Right lobe of liver (tissue), 6 donors: Measurements from ENCODE around the gene ASF1B. TPM values are rescaled to one million over a fixed set of nuclear protein-coding genes. Genes with fewer than 3 reads are reported as not detected.

Experiments
- ATAC-seq, 4 donors: fragments of 200-7000 bp; cut with Tn5 transposase; one replicate each; pipeline ENCODE4 v1.9.1; 2020; ENCODE audit warnings: mild to moderate bottlenecking in 4 of 4, moderate library complexity in 4 of 4
- DNase-seq, 3 donors: peaks; one replicate each; pipeline ENCODE4 v3.0.0-alpha.2; 2020
- H3K27ac ChIP-seq, 3 donors: fragments of 200-600 bp; one replicate each; pipeline ENCODE4 v1.8.0; 2022
- H3K27me3 ChIP-seq, 2 donors: fragments of 200-600 bp; one replicate each; pipeline ENCODE4 v1.8.0; 2022
- H3K36me3 ChIP-seq, 4 donors: fragments of 200-600 bp; sonication (generic) in 1 of 4; one replicate each; pipeline versions ENCODE4 v1.5.1 to v1.8.0; 2017 to 2022; ENCODE audit warnings: control low read depth in 1 of 4
- H3K4me1 ChIP-seq, 4 donors: fragments of 200-600 bp; sonication (generic) in 1 of 4; one replicate each; pipeline versions ENCODE4 v1.5.1 to v1.8.0; 2017 to 2022; ENCODE audit warnings: control low read depth in 1 of 4
- H3K4me3 ChIP-seq, 3 donors: fragments of 200-600 bp; one replicate each; pipeline ENCODE4 v1.8.0; 2022
- H3K9me3 ChIP-seq, 4 donors: fragments of 200-600 bp; sonication (generic) in 1 of 4; one replicate each; pipeline versions ENCODE4 v1.5.1 to v1.8.0; 2017 to 2022; ENCODE audit warnings: control low read depth in 1 of 4
- CTCF ChIP-seq, 4 donors: fragments of 200-600 bp in 3 of 4; fragments of 450-650 bp in 1 of 4; IDR thresholded peaks; one replicate each; pipeline versions ENCODE4 v1.5.1 to v1.8.0; 2016 to 2022; ENCODE audit warnings: antibody characterized with exemption in 4 of 4, mild to moderate bottlenecking in 2 of 4
- POLR2A ChIP-seq: fragments of 450-650 bp; IDR thresholded peaks from one replicate; pipeline ENCODE4 v1.6.1; 2017; ENCODE audit warnings: antibody characterized with exemption, mild to moderate bottlenecking
- WGBS: methylation state at CpG from one replicate; pipeline ENCODE4 v1.1.6; 2018; ENCODE audit warnings: low coverage, low lambda C conversion rate; ENCODE audit not compliant: insufficient coverage; ENCODE audit errors: missing lambda C conversion rate; 5-methylcytosine and 5-hydroxymethylcytosine counted together
- intact Hi-C, 2 donors: fragments of 100-400 bp; cut with DNase I; formaldehyde crosslinking; loops; one replicate each; pipeline versions ENCODE4 v1.11.2 to v1.14.1; 2022
- total RNA-seq, 6 experiments: library from RNA; depleted of rRNA in 2 of 6; stranded (reverse); fragments of >200 nt in 2 of 6; fragmentation: NEBNext Ultra II Directional in 3 of 6; extraction: Animal tissue kit (Norgen Biotek cat#: 25700) in 3 of 6; gene quantifications; one replicate each; pipeline versions ENCODE4 v1.1.0 to v1.2.4, GENCODE V29; 2016 to 2023
- donor health status: DM: no; HTN: yes; CAD: no.
- donor health status: DM: no; HTN: no; CAD: no.
- donor health status: DM: no; HTN: no; CAD: no.
- donor health status: DM: no; HTN: yes; CAD: no.
- donor health status: DM: no; HTN: yes; CAD: no.

Gene ASF1B
- total RNA-seq, 6 experiments from 2014 or later: 0.24 to 5.3 (median 0.61) TPM

GRCh38 chr19:14135985-14136508, 342 bp downstream of the ASF1B start:
- Histone ChIP-seq H3K9me3 (no peaks in the 10 kb centered on the region), H3K4me3 (peak overlapping the region; percentile 49 to 58 (median 52)), H3K36me3 (no peaks in the 10 kb centered on the region), H3K4me1 (peaks cover 0 to 7% (median 0%) of the 10 kb centered on the region in 4 donors), H3K27me3 (no peaks in the 10 kb centered on the region), H3K27ac (peak overlapping the region in 1 of 3 donors; percentile 33)
- TF ChIP-seq POLR2A (peak; percentile 38), CTCF (IDR thresholded peaks at IDR 0.05) (no peak)
- DNase-seq (no peak), ATAC-seq (no peak)
- intact Hi-C loops: loop anchor here in 1 of 2 donors (10.0 kb wide), 1 partner anchor 51 kb away; the partner anchor contains the start of gene C19orf67
- WGBS: 1% methylated on average over 13 of the region's 38 CpGs

- Histone ChIP-seq H3K36me3 (no peaks in the 10 kb centered on the region), H3K27ac (no peak overlapping the region), H3K4me3 (no peak overlapping the region), H3K27me3 (no peaks in the 10 kb centered on the region), H3K9me3 (no peaks in the 10 kb centered on the region), H3K4me1 (peaks cover 0 to 7% (median 0%) of the 10 kb centered on the region in 4 donors)
- no peak for TF ChIP-seq CTCF (IDR thresholded peaks at IDR 0.05)
- no peak for TF ChIP-seq POLR2A
- DNase-seq (no peak), ATAC-seq (no peak)
- WGBS: 35% methylated on average over 5 of the region's 6 CpGs
- intact Hi-C loops: loop anchor here in 1 of 2 donors (10.0 kb wide), 1 partner anchor 51 kb away; the partner anchor contains the start of gene C19orf67
These were observed 1.0 kb downstream of the ASF1B start for GRCh38 chr19:14135355-14135754.

- Histone ChIP-seq H3K27me3 (no peaks in the 10 kb centered on the region), H3K4me3 (no peak overlapping the region), H3K36me3 (no peaks in the 10 kb centered on the region), H3K9me3 (no peaks in the 10 kb centered on the region), H3K4me1 (peaks cover 0 to 14% (median 0%) of the 10 kb centered on the region in 4 donors), H3K27ac (peak overlapping the region in 1 of 3 donors; percentile 29)
- intact Hi-C loops: no loop called here
- 43% methylated on average over 4 of the region's 4 CpGs for WGBS
- ATAC-seq (peak; percentile 64 to 85 (median 70)), DNase-seq (no peak)
- no peak for TF ChIP-seq POLR2A
- TF ChIP-seq CTCF (IDR thresholded peaks at IDR 0.05): no peak
These were observed 8.4 kb downstream of the ASF1B start for GRCh38 chr19:14127929-14128509.

- intact Hi-C loops: no loop called here
These were observed 9.2 kb downstream of the ASF1B start for GRCh38 chr19:14127176-14127575.

More at GRCh38 chr19:14127176-14127575, 9.2 kb downstream of the ASF1B start:
- peak; percentile 54 to 71 (median 66) for ATAC-seq
- no peak for TF ChIP-seq POLR2A
- TF ChIP-seq CTCF (IDR thresholded peaks at IDR 0.05): no peak
- Histone ChIP-seq H3K36me3 (no peaks in the 10 kb centered on the region), H3K4me1 (peaks cover 0 to 14% (median 0%) of the 10 kb centered on the region in 4 donors), H3K4me3 (no peak overlapping the region), H3K27ac (peak overlapping the region in 1 of 3 donors; percentile 29), H3K27me3 (no peaks in the 10 kb centered on the region), H3K9me3 (no peaks in the 10 kb centered on the region)
- WGBS: no CpG with 5 or more reads among the region's 8 CpGs
- DNase-seq: peak in 1 of 3 donors; percentile 68
